ENCODE data around the gene HFE.

HFE gene

DNA sequence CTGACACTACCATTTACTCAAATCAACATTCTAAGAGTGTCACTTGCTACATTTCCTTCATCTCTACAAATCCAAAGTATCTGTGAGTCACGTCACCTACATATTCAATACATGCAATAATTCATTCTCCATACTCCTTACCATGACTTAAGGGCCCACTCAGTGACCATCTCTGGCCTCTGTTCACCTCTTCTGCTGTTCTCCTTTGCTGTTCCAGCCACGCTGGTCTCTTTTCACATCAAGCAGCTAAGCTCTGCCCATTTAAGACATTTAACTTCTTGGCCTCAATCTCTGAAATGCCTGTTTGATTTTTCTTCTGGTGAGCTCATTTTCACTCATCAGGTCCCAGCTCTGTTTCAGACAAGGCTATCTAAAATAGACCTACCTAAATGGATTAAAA lies 46.5 kb downstream of the HFE start:
- no peak for DNase-seq

DNA sequence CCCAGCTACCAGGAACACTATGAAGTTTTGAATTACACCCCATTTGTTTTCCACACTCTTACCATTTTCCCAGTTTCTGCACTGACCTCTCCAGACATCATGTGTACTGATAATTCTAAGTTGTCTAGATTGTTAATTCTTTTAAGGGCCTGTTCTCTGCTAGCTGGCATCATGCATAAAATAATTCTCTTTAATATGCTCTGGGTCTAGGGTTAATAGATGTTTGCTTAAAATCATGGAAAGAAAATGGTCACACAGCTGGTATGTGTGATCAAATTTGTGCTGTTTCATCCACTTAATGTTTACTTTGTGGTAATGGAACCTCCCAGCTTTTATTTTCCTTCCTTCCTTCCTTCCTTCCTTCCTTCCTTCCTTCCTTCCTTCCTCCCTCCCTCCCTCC lies 49.1 kb downstream of the HFE start:
- DNase-seq, result no peak

DNA sequence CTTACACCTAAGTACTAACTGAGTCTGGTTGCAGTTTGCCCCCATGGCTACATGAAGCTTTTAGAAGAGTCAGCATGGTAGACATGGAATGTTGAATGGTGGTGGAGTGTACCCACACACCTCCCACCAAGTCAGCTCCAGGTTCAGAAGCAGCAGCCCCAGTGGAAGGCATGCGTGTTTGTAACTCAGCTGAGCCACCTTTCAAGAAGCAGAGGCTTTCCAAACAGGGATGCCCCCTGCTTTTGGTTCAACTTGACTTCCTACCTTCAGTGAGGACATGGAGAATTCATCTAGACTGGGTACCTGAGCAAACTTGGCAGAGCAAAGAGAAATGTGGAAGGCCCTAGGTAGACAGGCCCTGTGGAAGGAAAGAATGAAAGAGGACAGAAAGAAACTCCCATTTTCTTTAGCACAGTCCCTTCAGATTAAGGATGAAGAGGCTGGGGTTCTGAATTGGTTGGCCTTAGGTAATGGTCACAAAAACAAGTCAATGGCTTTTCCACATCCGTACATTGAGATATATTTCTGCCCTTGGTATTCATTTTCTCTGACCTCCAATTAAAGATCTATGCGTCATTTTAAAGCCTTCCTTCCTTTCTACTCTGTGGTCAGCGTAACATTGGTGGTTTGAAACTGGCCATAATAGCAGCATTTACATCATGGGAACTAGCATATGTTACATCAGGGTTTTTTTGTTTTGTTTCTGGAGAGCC lies 53.2 kb downstream of the HFE start:
- no peak for DNase-seq

DNA sequence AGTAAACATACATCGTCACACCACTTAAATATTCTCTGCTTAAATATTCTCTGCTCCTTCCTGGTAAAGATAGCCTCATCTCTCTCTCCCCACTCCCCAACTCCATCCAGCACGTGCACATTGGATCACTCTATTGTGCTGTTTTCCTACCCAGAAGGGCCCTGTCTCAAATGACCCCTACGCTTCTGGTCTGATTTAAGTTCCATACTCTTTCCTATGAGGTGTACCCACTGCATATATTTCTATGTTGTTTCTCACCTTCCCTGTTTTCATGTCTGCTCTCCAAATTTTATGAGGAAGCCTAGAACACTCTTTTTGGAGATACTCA lies 53.7 kb downstream of the HFE start:
- DNase-seq, result no peak

DNA sequence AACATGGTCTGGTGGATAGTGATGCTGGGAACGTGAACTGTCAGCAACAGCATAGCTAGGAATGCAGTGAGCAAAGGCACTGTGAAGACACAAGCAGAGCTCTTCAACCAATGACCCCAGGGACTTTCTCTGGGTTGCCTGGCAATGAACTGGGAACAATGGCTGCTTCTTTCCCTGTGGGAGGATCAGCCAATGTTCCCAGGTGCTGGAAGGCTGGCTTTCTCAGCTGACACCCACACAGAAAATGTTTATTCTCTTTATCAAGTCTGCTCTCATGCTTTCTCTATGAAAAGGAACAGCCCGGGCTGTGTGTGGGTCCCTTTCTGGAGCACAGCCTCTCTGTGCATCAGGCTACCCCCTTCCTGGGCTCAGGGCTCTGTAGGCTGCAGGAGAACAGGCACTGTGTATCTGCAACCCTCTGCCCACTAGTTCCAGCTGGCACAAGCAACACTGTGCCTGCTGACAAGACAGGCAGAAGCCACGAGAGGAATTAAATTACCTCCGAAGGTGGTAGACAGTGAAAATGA lies 54.2 kb downstream of the HFE start:
- no peak for DNase-seq

DNA sequence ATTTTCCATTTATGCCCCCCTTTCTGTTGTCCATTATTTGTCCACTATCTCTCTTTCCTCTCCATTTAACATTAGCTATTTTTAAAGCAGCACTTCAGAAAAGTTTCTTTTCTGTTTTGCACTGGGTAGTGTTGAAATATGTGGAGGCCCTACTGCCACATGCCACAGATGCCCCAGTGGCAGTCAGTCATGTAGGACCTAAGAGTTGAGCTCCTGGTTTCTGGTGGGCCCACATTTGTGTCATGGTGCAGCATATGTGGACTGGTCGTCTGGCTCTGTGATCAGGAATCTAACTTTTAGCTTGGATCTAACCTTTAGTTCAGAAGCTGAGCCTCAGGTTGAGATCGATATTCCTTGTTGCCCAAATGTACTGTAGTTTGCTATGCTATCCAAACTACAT lies 54.8 kb downstream of the HFE start:
- no peak for DNase-seq

All from right kidney (tissue), 1 donor.